ENCODE results near the gene CDH5. TPM values are rescaled to one million over a fixed set of nuclear protein-coding genes. Genes with fewer than 3 reads are reported as not detected.

CDH5 gene
- total RNA-seq, 6 experiments from 2014 or later, result 9.0 to 25.7 (median 15.4) TPM

DNA sequence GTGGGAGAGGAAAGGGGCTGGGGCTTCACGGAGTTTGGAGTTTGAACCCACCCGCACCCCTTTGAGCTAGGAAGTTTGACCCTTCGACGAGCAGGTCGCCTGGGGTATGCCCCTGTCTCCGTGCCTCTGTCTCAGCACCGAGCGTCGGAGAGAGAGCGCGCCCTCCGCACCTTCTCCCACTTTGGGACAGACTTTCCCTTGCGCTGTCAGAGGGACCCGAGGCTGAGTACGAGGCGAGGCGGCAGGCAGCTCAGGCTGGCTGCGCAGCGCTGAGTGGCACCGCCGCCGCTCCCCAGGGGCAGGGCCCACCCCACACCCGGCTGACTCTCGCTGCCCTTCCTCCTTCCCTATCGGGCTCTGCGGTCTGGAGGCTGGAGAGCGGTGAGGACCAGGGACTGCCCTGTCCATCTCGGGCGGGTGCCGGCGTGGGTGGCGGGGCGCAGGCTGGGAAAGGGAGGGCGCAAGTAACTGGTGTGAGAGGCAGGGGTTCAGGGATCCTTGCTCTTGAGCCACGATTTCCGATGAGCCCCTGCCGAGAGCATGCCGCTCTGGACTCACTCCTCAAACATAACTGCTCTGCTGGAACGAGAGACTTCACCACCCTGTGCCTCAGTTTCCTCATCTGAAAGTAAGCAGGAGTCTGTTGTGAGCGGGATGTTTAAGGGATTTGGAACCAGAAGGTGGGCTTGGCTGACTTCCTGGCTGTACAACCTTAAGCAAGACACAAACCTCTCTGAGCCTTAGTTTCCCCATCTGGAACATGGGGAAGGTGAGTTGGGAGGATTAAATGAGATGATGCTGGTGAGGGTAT is 61.6 kb downstream of the CDH5 start:
- Histone ChIP-seq H3K27me3 (peaks cover 0 to 14% of the 10 kb centered on the region in 2 donors), H3K9me3 (no peaks in the 10 kb centered on the region), H3K4me1 (peaks cover 0 to 3% (median 0%) of the 10 kb centered on the region in 4 donors), H3K4me3 (peak overlapping the region in 2 of 3 donors; percentile 20 to 35), H3K27ac (no peak overlapping the region), H3K36me3 (no peaks in the 10 kb centered on the region)
- peak; percentile 36 to 42 (median 36) for ATAC-seq
- TF ChIP-seq POLR2A (IDR thresholded peaks at IDR 0.05) (no peak), CTCF (IDR thresholded peaks at IDR 0.05) (no peak)
- intact Hi-C loops (cut with DNase I), result loop anchor here in 1 of 2 donors (10.0 kb wide), 1 partner anchor 177 kb away; the partner anchor contains the start of gene CMTM3
- no peak for DNase-seq
- 10% methylated on average over 10 of the region's 40 CpGs for WGBS (ENCODE audit: insufficient coverage, low coverage, low lambda C conversion rate, missing lambda C conversion rate)

DNA sequence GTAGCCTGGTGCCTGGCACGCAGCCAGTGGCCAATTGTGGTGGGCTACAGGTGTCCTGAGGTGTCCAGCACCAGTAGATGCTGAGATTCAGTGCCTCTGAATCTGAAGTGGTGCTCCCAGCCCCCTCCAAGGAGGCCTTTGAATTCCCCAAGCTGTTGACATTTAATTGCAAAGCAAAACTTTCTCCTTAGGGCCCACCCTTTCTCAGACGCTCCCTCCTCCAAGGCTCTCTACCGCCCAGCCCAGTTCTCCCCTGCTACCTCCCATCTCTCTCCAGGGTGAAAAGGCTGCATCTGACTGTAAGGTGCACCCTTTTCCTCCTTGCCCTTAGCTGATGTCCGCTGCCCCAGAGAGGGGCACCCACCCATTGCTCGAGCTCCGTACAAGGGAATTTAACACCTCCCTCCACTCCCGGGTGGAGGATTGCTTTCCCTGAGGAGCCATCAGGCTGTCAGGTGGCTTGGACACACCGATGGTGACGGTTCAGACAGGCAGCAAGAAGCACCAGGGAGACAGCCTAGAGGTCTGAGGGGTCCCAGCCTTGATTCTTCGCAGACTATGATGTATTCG is 62.3 kb downstream of the CDH5 start:
- TF ChIP-seq CTCF (IDR thresholded peaks at IDR 0.05), result no peak
- WGBS (ENCODE audit: insufficient coverage, low coverage, low lambda C conversion rate, missing lambda C conversion rate), result 19% methylated on average over 8 of the region's 11 CpGs
- Histone ChIP-seq H3K4me1 (peaks cover 0 to 3% (median 0%) of the 10 kb centered on the region in 4 donors), H3K9me3 (no peaks in the 10 kb centered on the region), H3K27ac (no peak overlapping the region), H3K36me3 (no peaks in the 10 kb centered on the region), H3K4me3 (no peak overlapping the region), H3K27me3 (peaks cover 0 to 14% of the 10 kb centered on the region in 2 donors)
- intact Hi-C loops (cut with DNase I), result loop anchor here in 1 of 2 donors (10.0 kb wide), 1 partner anchor 176 kb away; the partner anchor contains the start of gene CMTM3
- no peak for DNase-seq
- no peak for ATAC-seq

GRCh38 chr16:66429290-66429962 is 62.9 kb downstream of the CDH5 start:
- H3K27me3 ChIP-seq, result peaks cover 0 to 14% of the 10 kb centered on the region in 2 donors
- TF ChIP-seq CTCF (IDR thresholded peaks at IDR 0.05) (no peak), POLR2A (IDR thresholded peaks at IDR 0.05) (no peak)
- ATAC-seq, result peak in 1 of 4 donors; percentile 14

GRCh38 chr16:66430214-66430613 is 63.7 kb downstream of the CDH5 start:
- 49% methylated on average over 3 of the region's 3 CpGs for WGBS (ENCODE audit: insufficient coverage, low coverage, low lambda C conversion rate, missing lambda C conversion rate)
- H3K9me3 ChIP-seq, result no peaks in the 10 kb centered on the region
- intact Hi-C loops (cut with DNase I), result no loop called here
- peaks cover 0 to 3% (median 0%) of the 10 kb centered on the region in 4 donors for H3K4me1 ChIP-seq
- no peak for ATAC-seq
- no peak overlapping the region for H3K4me3 ChIP-seq
- TF ChIP-seq POLR2A (IDR thresholded peaks at IDR 0.05) (no peak), CTCF (IDR thresholded peaks at IDR 0.05) (no peak)
- H3K36me3 ChIP-seq, result no peaks in the 10 kb centered on the region
- no peak for DNase-seq
- H3K27me3 ChIP-seq, result peaks cover 0 to 14% of the 10 kb centered on the region in 2 donors
- no peak overlapping the region for H3K27ac ChIP-seq

More at GRCh38 chr16:66429290-66429962, 62.9 kb downstream of the CDH5 start:
- intact Hi-C loops (cut with DNase I), result loop anchor here in 1 of 2 donors (10.0 kb wide), 1 partner anchor 175 kb away; the partner anchor contains the start of gene CMTM3
- H3K4me3 ChIP-seq, result no peak overlapping the region
- no peak overlapping the region for H3K27ac ChIP-seq
- H3K9me3 ChIP-seq, result no peaks in the 10 kb centered on the region
- WGBS (ENCODE audit: insufficient coverage, low coverage, low lambda C conversion rate, missing lambda C conversion rate), result 40% methylated on average over 9 of the region's 9 CpGs
- no peak for DNase-seq
- H3K36me3 ChIP-seq, result no peaks in the 10 kb centered on the region
- peaks cover 0 to 3% (median 0%) of the 10 kb centered on the region in 4 donors for H3K4me1 ChIP-seq
